Activated T-helper 1 cell treated with anti-CD3 and anti-CD28 coated beads, Interleukin-2, amount 50 U/mL, for 16 hours (primary cell): ENCODE data around the gene SPRR2E.
"Not testable (repeated sequence)": the region's sequence is repeated elsewhere in the genome, so short reads cannot be mapped to it uniquely, and the experiment has no call there.

Experiments
- DNase-seq, 2 donors: peaks; one replicate each; pipeline ENCODE4 v3.0.0-alpha.2; 2020; ENCODE audit warnings: low read depth in 1 of 2, low spot score in 1 of 2

Gene SPRR2E

GRCh38 chr1:153094426-153094825, at the start of gene SPRR2E:
TSS of gene SPRR2E (minus strand) at chr1:153094526. CDS start at chr1:153093751, 775 bp downstream.
- no peak for DNase-seq

GRCh38 chr1:153141377-153141776, 47.1 kb upstream of the SPRR2E start:
- DNase-seq: no peak

GRCh38 chr1:153140484-153140883, 46.2 kb upstream of the SPRR2E start:
- no peak for DNase-seq

GRCh38 chr1:153133743-153134142, 39.4 kb upstream of the SPRR2E start:
- DNase-seq: no peak

- DNase-seq: no peak
Observed at GRCh38 chr1:153133267-153133666, 38.9 kb upstream of the SPRR2E start.

GRCh38 chr1:153128688-153129087, 34.4 kb upstream of the SPRR2E start:
- not testable (repeated sequence) for DNase-seq

- no peak for DNase-seq
Observed at GRCh38 chr1:153127296-153127695, 33.0 kb upstream of the SPRR2E start.

- no peak for DNase-seq
Observed at GRCh38 chr1:153125536-153125935, 31.2 kb upstream of the SPRR2E start.

GRCh38 chr1:153123793-153124192, 29.5 kb upstream of the SPRR2E start:
- not testable (repeated sequence) for DNase-seq

GRCh38 chr1:153122831-153123421, 28.6 kb upstream of the SPRR2E start:
- no peak for DNase-seq

GRCh38 chr1:153120945-153121344, 26.6 kb upstream of the SPRR2E start:
- DNase-seq: no peak

GRCh38 chr1:153119491-153119971, 25.2 kb upstream of the SPRR2E start:
- DNase-seq: no peak

GRCh38 chr1:153115264-153115663, 20.9 kb upstream of the SPRR2E start:
- DNase-seq: not testable (repeated sequence)

- DNase-seq: no peak
Observed at GRCh38 chr1:153113416-153113815, 19.1 kb upstream of the SPRR2E start, which contains the start of gene SPRR2F. TSS of gene SPRR2F (minus strand) at chr1:153113516. CDS start at chr1:153112733, 783 bp downstream.

GRCh38 chr1:153112454-153112853, 18.1 kb upstream of the SPRR2E start:
- DNase-seq: not testable (repeated sequence)

- DNase-seq: no peak
Observed at GRCh38 chr1:153100245-153100644, 5.9 kb upstream of the SPRR2E start.

- no peak for DNase-seq
Observed at GRCh38 chr1:153099461-153100045, 5.2 kb upstream of the SPRR2E start.

- no peak for DNase-seq
Observed at GRCh38 chr1:153095764-153096163, 1.4 kb upstream of the SPRR2E start.

- DNase-seq: no peak
Observed at GRCh38 chr1:153087652-153088051, 6.7 kb downstream of the SPRR2E start.

GRCh38 chr1:153081736-153082135, 12.6 kb downstream of the SPRR2E start:
- no peak for DNase-seq

GRCh38 chr1:153072806-153073726, 21.3 kb downstream of the SPRR2E start:
- no peak for DNase-seq

GRCh38 chr1:153071511-153071910, 22.8 kb downstream of the SPRR2E start, which contains the start of gene SPRR2B:
TSS of gene SPRR2B (minus strand) at chr1:153071611. CDS start at chr1:153070839, 772 bp downstream.
- no peak for DNase-seq
